Spleen (tissue), 7 donors: Measurements from ENCODE around the gene ZNF79.

Experiments
- CTCF ChIP-seq, 11 experiments: fragments of 200-600 bp in 7 of 11; fragments of 450-650 bp in 4 of 11; sonication (generic) in 4 of 11; IDR thresholded peaks in 8 of 11; conservative IDR thresholded peaks in 3 of 11; 1 replicate in 7 of 11; 2 replicates in 4 of 11; pipeline versions ENCODE4 v1.4.0 to v1.8.0; 2016 to 2021; ENCODE audit warnings: antibody characterized with exemption in 11 of 11, inconsistent platforms in 4 of 11, mild to moderate bottlenecking in 1 of 11
- POLR2A ChIP-seq, 3 donors: fragments of 450-650 bp; IDR thresholded peaks; one replicate each; pipeline ENCODE4 v1.5.1; 2017; ENCODE audit warnings: antibody characterized with exemption in 3 of 3, mild to moderate bottlenecking in 1 of 3
- POLR2AphosphoS5 ChIP-seq, 3 donors: sonication (generic); formaldehyde crosslinking; IDR thresholded peaks; one replicate each; pipeline ENCODE4 v1.5.1; 2017; ENCODE audit warnings: antibody characterized with exemption in 3 of 3
- donor health status: DM: no; HTN: no; CAD: no; lungs with moderate emphysema.
- donor health status: DM: no; HTN: no; CAD: no.
- donor health status: DM: no; HTN: no; CAD: no.

- TF ChIP-seq CTCF (IDR thresholded peaks at IDR 0.05 in 8 of 11, conservative IDR thresholded peaks at IDR 0.05 in 3 of 11) (no peak), POLR2A (IDR thresholded peaks at IDR 0.05) (no peak), POLR2AphosphoS5 (IDR thresholded peaks at IDR 0.05) (no peak)
These were observed 40.0 kb upstream of the ZNF79 start for GRCh38 chr9:127384016-127384730.
